ENCODE measurements around the gene CDH11. TPM values are rescaled to one million over a fixed set of nuclear protein-coding genes. Genes with fewer than 3 reads are reported as not detected.

Gene CDH11
- total and polyA plus RNA-seq, 4 donors = 0.72 to 5.3 (median 1.9) TPM

- no peak for DNase-seq (ENCODE audit: low spot score)
- H3K9ac ChIP-seq (ENCODE audit: low read depth in 1 of 2, low read length in 2 of 2) = no peak overlapping the region
- H3K4me3 ChIP-seq (ENCODE audit: low read depth in 1 of 3, low read length in 3 of 3) = no peak overlapping the region
- no peaks in the 10 kb centered on the region for H3K4me1 ChIP-seq (ENCODE audit: control insufficient read depth in 4 of 4, insufficient read depth in 4 of 4, low read length in 3 of 4)
- TF ChIP-seq NR2F2 (IDR thresholded peaks at IDR 0.05) (no peak), RXRA (IDR thresholded peaks at IDR 0.05) (no peak), REST (IDR thresholded peaks at IDR 0.05) (no peak), GABPA (IDR thresholded peaks at IDR 0.05 in 1 of 2, conservative IDR thresholded peaks at IDR 0.05 in 1 of 2) (no peak), YY1 (IDR thresholded peaks at IDR 0.05) (no peak), MAX (IDR thresholded peaks at IDR 0.05) (no peak), SP1 (IDR thresholded peaks at IDR 0.05) (no peak), CTCF (IDR thresholded peaks at IDR 0.05; ENCODE audit: low read depth, low read length, missing input control) (no peak), TAF1 (conservative IDR thresholded peaks at IDR 0.05) (no peak), ZBTB33 (IDR thresholded peaks at IDR 0.05) (no peak), FOXA2 (IDR thresholded peaks at IDR 0.05) (no peak), EGR1 (IDR thresholded peaks at IDR 0.05; ENCODE audit: low read depth in 2 of 2) (no peak), JUND (IDR thresholded peaks at IDR 0.05) (no peak)
- no peaks in the 10 kb centered on the region for H3K27me3 ChIP-seq (ENCODE audit: control insufficient read depth in 4 of 4, insufficient read depth in 4 of 4, low read length in 3 of 4)
- H3K36me3 ChIP-seq (ENCODE audit: control insufficient read depth in 4 of 4, insufficient read depth in 3 of 4, low read depth in 1 of 4, low read length in 3 of 4) = no peaks in the 10 kb centered on the region
- WGBS = 17% methylated on average over 9 of the region's 9 CpGs
- H3K27ac ChIP-seq (ENCODE audit: low read depth in 1 of 2, low read length in 2 of 2) = no peak overlapping the region
- H3K9me3 ChIP-seq (ENCODE audit: control insufficient read depth in 4 of 4, low read length in 3 of 4) = no peaks in the 10 kb centered on the region
These were observed 83.8 kb downstream of the CDH11 start for GRCh38 chr16:65038100-65038499.

- H3K27ac ChIP-seq (ENCODE audit: low read depth in 1 of 2, low read length in 2 of 2) = no peak overlapping the region
- H3K4me3 ChIP-seq (ENCODE audit: low read depth in 1 of 3, low read length in 3 of 3) = no peak overlapping the region
- DNase-seq (ENCODE audit: low spot score) = no peak
- no peak overlapping the region for H3K9ac ChIP-seq (ENCODE audit: low read depth in 1 of 2, low read length in 2 of 2)
- H3K27me3 ChIP-seq (ENCODE audit: control insufficient read depth in 4 of 4, insufficient read depth in 4 of 4, low read length in 3 of 4) = no peaks in the 10 kb centered on the region
- TF ChIP-seq MAX (IDR thresholded peaks at IDR 0.05) (no peak), JUND (IDR thresholded peaks at IDR 0.05) (no peak), GABPA (IDR thresholded peaks at IDR 0.05 in 1 of 2, conservative IDR thresholded peaks at IDR 0.05 in 1 of 2) (no peak), SP1 (IDR thresholded peaks at IDR 0.05) (no peak), HNF4A (conservative IDR thresholded peaks at IDR 0.05) (no peak), NR2F2 (IDR thresholded peaks at IDR 0.05) (no peak), YY1 (IDR thresholded peaks at IDR 0.05) (no peak), ATF3 (IDR thresholded peaks at IDR 0.05) (no peak), TAF1 (conservative IDR thresholded peaks at IDR 0.05) (no peak), REST (IDR thresholded peaks at IDR 0.05) (no peak), FOXA2 (IDR thresholded peaks at IDR 0.05) (no peak)
- no peaks in the 10 kb centered on the region for H3K36me3 ChIP-seq (ENCODE audit: control insufficient read depth in 4 of 4, insufficient read depth in 3 of 4, low read depth in 1 of 4, low read length in 3 of 4)
- H3K9me3 ChIP-seq (ENCODE audit: control insufficient read depth in 4 of 4, low read length in 3 of 4) = no peaks in the 10 kb centered on the region
- no peaks in the 10 kb centered on the region for H3K4me1 ChIP-seq (ENCODE audit: control insufficient read depth in 4 of 4, insufficient read depth in 4 of 4, low read length in 3 of 4)
- WGBS = 52% methylated on average over 4 of the region's 4 CpGs
These were observed 84.3 kb downstream of the CDH11 start for GRCh38 chr16:65037556-65037955.

Data from liver (tissue), 9 donors.